Testis (tissue), 3 donors: ENCODE measurements around the gene HMCN1. TPM values are rescaled to one million over a fixed set of nuclear protein-coding genes. Genes with fewer than 3 reads are reported as not detected.

Experiments used
- DNase-seq: peaks from one replicate; pipeline ENCODE4 v3.0.0-alpha.2; 2019
- H3K27ac ChIP-seq, 2 donors: fragments of 200-600 bp; sonication (generic); one replicate each; pipeline ENCODE4 v1.5.1; 2019
- H3K27me3 ChIP-seq: fragments of 200-600 bp; sonication (generic); one replicate; pipeline ENCODE4 v1.5.1; 2019
- H3K36me3 ChIP-seq: fragments of 200-600 bp; sonication (generic); one replicate; pipeline ENCODE4 v1.5.1; 2017; ENCODE audit warnings: low read depth; ENCODE audit errors: missing control alignments
- H3K4me1 ChIP-seq: fragments of 200-600 bp; sonication (generic); one replicate; pipeline ENCODE4 v1.5.1; 2019
- H3K4me3 ChIP-seq, 2 donors: fragments of 200-600 bp; sonication (generic); one replicate each; pipeline ENCODE4 v1.5.1; 2017 to 2019
- H3K9me3 ChIP-seq: fragments of 200-600 bp; sonication (generic); one replicate; pipeline ENCODE4 v1.5.1; 2017
- CTCF ChIP-seq, 3 experiments: fragments of 450-650 bp in 2 of 3; fragments of 200-600 bp in 1 of 3; sonication (generic) in 1 of 3; IDR thresholded peaks; one replicate each; pipeline ENCODE4 v1.5.1; 2016 to 2019; ENCODE audit warnings: antibody characterized with exemption in 3 of 3, mild to moderate bottlenecking in 2 of 3, moderate library complexity in 1 of 3
- POLR2A ChIP-seq: fragments of 450-650 bp; IDR thresholded peaks from one replicate; pipeline ENCODE4 v1.6.1; 2017; ENCODE audit warnings: antibody characterized with exemption, mild to moderate bottlenecking, moderate library complexity
- WGBS, 2 donors: methylation state at CpG; one replicate each; pipeline ENCODE4 v1.1.5; 2018; 5-methylcytosine and 5-hydroxymethylcytosine counted together
- intact Hi-C: fragments of 100-400 bp; cut with DNase I; formaldehyde crosslinking; loops from one replicate; pipeline ENCODE4 v1.15.1; 2023; ENCODE audit warnings: low total_unique reads
- polyA plus RNA-seq: library from polyadenylated mRNA; stranded (reverse); fragments of 350-450 nt; fragmentation: Illumina TruSeq; extraction: RNeasy Lipid Tissue Mini Kit (QIAGEN cat#74804); gene quantifications from one replicate; pipeline ENCODE4 v1.2.3, GENCODE V29; 2014; ENCODE audit warnings: low read depth, low replicate concordance; ENCODE audit not compliant: insufficient read depth
- total RNA-seq, 2 donors: library from RNA; depleted of rRNA; stranded (reverse); fragments of >200 nt; gene quantifications; one replicate each; pipeline ENCODE4 v1.2.3, GENCODE V29; 2016

HMCN1 gene
- total and polyA plus RNA-seq, 3 donors from 2014 or later, result 5.2 to 6.2 (median 5.7) TPM

- Histone ChIP-seq H3K36me3 (no peaks in the 10 kb centered on the region), H3K9me3 (no peaks in the 10 kb centered on the region), H3K4me1 (no peaks in the 10 kb centered on the region), H3K4me3 (no peak overlapping the region), H3K27me3 (no peaks in the 10 kb centered on the region), H3K27ac (no peak overlapping the region)
- WGBS, 2 donors, result 91 to 92% methylated on average over 3 of the region's 3 CpGs
- intact Hi-C loops, result no loop called here
- no peak for DNase-seq
- TF ChIP-seq POLR2A (no peak), CTCF (IDR thresholded peaks at IDR 0.05) (no peak)
These were observed 352.4 kb downstream of the HMCN1 start for GRCh38 chr1:186086583-186086982.

- no peak for TF ChIP-seq POLR2A
- TF ChIP-seq CTCF (IDR thresholded peaks at IDR 0.05), result no peak
- Histone ChIP-seq H3K9me3 (no peaks in the 10 kb centered on the region), H3K36me3 (no peaks in the 10 kb centered on the region), H3K4me3 (no peak overlapping the region), H3K27me3 (no peaks in the 10 kb centered on the region), H3K27ac (no peak overlapping the region), H3K4me1 (no peaks in the 10 kb centered on the region)
- intact Hi-C loops, result no loop called here
- WGBS, 2 donors, result 90 to 94% methylated on average over 4 of the region's 4 CpGs
- no peak for DNase-seq
These were observed 355.7 kb downstream of the HMCN1 start for GRCh38 chr1:186089940-186090339.

- no peak for TF ChIP-seq CTCF (IDR thresholded peaks at IDR 0.05)
- no peaks in the 10 kb centered on the region for H3K27me3 ChIP-seq
- no peak overlapping the region for H3K4me3 ChIP-seq
- intact Hi-C loops, result no loop called here
- H3K27ac ChIP-seq, result no peak overlapping the region
- H3K9me3 ChIP-seq, result no peaks in the 10 kb centered on the region
- no peaks in the 10 kb centered on the region for H3K36me3 ChIP-seq
- DNase-seq, result no peak
- no peaks in the 10 kb centered on the region for H3K4me1 ChIP-seq
These were observed 357.1 kb downstream of the HMCN1 start for GRCh38 chr1:186091222-186091720.

GRCh38 chr1:186093437-186093836 is 359.2 kb downstream of the HMCN1 start:
- H3K36me3 ChIP-seq, result no peaks in the 10 kb centered on the region
- H3K4me1 ChIP-seq, result no peaks in the 10 kb centered on the region
- intact Hi-C loops, result no loop called here
- no peak overlapping the region for H3K4me3 ChIP-seq
- no peak overlapping the region for H3K27ac ChIP-seq
- DNase-seq, result no peak
- TF ChIP-seq POLR2A (no peak), CTCF (IDR thresholded peaks at IDR 0.05) (no peak)
- no peaks in the 10 kb centered on the region for H3K27me3 ChIP-seq
- 53 to 54% methylated on average over 2 of the region's 2 CpGs for WGBS, 2 donors
- H3K9me3 ChIP-seq, result no peaks in the 10 kb centered on the region

- H3K27me3 ChIP-seq, result no peaks in the 10 kb centered on the region
- intact Hi-C loops, result no loop called here
- 84 to 89% methylated on average over 2 of the region's 2 CpGs for WGBS, 2 donors
- DNase-seq, result no peak
- no peaks in the 10 kb centered on the region for H3K9me3 ChIP-seq
- no peak overlapping the region for H3K4me3 ChIP-seq
- no peaks in the 10 kb centered on the region for H3K36me3 ChIP-seq
- no peak overlapping the region for H3K27ac ChIP-seq
- H3K4me1 ChIP-seq, result no peaks in the 10 kb centered on the region
- TF ChIP-seq CTCF (IDR thresholded peaks at IDR 0.05) (no peak), POLR2A (no peak)
These were observed 360.0 kb downstream of the HMCN1 start for GRCh38 chr1:186094172-186094571.
